Hindlimb muscle (tissue), 1 donor: ENCODE data around the gene NRTN. TPM values are rescaled to one million over a fixed set of nuclear protein-coding genes. Genes with fewer than 3 reads are reported as not detected.

Source experiments
- DNase-seq: peaks from one replicate; pipeline ENCODE4 v3.0.0-alpha.2; 2013
- polyA plus RNA-seq: library from polyadenylated mRNA; unstranded; fragments of 120-200 nt; gene quantifications from one replicate; pipeline ENCODE4 v1.2.1, GENCODE V29; 2013; ENCODE audit not compliant: insufficient read length

The NRTN gene
- polyA plus RNA-seq, 1 donor, result 0.53 TPM

DNA sequence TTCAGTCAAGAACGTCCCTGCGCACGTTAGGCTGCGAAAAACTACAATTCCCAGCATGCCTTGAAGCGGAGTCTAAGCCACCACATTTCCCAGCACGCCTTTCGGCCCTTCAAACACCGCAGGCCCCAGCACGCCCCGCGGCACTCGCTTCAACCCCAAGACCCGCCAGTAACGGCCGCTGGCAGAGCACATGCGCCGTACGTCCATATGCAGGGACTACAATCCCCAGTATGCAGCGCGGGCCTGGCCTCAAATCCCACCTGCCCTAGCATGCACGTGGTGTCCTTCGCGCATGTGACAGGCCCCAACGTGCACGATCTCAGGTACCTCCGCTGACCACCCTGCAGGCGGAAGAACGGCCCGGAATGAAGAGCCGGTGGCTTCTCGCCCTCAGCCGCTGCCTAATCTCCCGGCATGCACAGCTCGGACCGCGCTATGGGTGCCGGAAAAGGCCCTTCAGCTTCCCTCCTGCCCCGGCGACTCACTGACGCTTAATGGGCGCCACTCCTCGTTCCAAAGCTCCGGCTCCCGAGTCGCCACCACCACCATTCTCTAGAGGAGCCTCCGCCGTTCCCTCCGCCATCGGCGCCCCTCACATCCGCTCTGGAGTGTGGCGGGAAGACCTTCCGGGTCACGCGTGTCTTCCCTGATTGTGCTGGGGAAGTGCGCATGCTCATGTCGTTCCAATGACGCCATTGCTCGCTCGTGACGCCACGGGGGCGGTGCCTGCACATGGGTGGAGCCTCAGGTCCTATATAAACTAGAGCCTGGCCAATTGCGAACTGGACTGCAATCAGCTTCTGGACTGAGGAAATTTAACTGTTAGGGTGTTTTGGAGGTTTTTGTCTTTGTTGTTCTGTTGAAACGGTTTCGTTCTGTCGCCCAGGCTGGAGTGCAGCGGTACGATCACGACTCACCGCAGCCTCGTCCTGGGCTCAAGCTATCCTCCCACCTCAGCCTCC is 14.0 kb upstream of the NRTN start, which contains the start of gene DUS3L:
Gene DUS3L (minus strand): TSS at position 605 of the 962 bp plus-strand sequence. CDS start 22 bp downstream, at position 583.
- peak; percentile 96 for DNase-seq

DNA sequence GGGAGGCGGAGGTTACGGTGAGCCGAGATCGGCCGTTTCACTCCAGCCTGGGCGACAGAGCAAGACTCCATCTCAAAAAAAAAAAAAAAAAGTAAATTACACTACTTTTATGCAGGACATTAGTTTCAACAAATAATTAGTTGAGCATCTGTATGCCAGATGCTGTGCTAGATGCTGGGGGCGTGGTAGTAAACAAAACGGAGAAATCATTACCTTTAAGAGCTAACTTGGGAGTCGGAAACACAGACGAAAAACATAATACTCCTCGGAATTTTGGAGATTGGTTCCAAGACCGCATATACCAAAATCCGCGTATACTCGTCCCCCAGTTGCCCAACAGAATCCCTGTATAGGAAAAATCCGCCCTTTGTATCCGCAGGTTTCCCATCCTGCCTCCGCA is 12.6 kb upstream of the NRTN start:
- no peak for DNase-seq

DNA sequence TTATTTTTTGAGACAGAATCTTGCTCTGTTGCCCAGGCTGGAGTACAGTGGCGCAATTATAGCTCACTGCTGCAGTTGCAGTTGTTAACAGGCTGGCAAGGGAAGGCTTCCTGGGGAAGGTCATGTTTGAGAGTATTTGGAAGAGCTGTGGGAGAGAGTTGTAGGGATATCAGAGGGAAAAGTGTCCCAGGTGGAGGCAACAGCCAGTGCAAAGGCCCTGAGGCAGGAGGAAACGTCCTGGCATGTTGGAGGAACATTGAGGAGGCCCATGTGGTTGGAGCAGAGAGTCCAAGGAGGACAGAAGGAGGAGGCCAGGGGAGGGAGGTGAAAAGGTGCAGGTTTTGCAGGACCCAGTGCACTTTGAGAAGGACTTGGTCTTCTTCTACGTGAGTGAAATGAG is 11.7 kb upstream of the NRTN start:
- no peak for DNase-seq

DNA sequence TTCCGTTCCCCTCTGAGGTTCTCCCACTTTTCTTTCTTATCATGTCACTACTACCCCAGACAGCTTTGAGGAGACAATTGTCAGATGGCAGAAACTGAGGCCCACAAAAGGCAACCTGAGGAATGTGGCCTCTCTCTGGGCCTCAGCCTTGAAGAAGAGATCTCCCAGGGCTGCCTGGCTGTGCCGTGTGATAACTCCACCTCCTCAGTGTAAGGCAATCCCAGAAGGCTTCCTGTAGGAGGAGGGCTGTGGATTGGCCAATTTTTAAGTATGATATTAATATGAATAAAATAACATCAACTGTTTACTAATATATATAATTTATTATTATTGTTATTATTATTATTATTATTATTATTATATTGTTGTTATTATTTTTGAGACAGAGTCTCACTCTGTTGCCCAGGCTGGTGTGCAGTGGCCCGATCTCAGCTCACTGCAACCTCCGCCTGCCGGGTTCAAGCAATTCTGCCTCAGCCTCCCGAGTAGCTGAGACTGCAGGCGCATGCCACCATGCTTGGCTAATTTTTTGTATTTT is 9.4 kb upstream of the NRTN start:
- DNase-seq, result no peak

DNA sequence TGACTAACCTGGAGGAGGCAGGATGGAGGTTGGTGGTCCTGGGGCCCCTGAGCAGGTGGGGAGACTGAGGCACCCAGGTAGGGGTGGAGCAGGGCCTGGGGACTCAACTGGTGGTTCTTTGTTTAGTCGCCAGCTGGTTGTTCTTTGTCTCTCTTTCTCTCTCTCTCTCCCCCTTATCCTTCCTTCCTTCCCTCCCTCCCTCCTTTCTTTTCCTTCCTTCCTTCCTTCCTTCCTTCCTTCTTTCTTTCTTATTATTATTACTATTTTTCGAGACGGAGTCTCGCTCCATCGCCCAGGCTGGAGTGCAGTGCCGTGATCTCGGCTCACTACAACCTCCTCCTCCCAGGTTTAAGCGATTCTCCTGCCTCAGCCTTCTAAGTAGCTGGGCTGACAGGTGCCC is 6.6 kb upstream of the NRTN start:
- no peak for DNase-seq

DNA sequence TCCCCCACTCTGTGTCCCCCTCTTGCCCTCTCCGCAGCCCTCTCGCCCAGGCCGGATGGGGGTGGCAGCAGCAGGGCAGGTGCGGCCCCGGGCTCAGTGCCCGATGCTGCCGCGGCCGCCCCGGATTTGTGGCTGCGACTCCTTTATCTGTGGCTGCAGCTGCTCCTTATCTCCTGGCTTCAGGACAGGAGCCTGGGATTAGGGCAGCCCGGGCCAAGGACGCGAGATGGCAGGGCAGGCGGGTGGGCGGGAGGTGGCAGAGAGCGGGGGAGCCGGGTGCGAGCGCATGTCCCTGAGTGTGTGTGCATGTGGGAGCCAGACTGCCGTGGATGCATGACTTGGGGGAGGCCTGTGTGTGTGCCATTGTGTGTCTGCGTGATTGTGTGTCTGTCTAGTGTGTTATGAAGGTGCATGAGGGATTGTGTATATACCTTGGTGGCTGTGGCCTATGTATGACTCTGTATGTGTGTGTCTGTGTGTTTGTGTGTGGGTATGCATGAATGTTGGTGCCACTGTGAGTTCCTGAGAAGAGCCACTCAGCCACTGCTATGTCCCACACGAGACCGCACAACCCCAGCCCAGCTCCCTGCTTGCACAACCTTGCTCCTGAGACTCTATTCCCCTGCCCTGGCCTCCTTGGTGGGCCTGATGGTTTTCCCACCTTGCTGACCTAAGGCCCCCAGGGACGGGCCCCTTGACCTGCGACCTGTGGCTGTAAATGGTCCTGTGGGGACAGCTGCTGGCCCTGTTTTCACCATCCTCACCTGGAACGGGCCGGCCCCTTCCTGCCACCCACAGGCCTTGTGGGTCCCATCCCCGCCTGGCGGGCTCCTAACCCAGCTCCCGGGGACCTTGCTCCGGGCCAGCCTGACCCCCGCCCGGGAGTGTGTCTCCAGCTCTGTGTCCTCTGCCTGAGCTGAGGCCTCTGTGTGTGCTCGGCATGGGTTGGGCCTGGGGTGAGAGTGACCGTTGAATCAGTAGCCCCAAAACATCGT is 5.3 kb upstream of the NRTN start:
- no peak for DNase-seq

DNA sequence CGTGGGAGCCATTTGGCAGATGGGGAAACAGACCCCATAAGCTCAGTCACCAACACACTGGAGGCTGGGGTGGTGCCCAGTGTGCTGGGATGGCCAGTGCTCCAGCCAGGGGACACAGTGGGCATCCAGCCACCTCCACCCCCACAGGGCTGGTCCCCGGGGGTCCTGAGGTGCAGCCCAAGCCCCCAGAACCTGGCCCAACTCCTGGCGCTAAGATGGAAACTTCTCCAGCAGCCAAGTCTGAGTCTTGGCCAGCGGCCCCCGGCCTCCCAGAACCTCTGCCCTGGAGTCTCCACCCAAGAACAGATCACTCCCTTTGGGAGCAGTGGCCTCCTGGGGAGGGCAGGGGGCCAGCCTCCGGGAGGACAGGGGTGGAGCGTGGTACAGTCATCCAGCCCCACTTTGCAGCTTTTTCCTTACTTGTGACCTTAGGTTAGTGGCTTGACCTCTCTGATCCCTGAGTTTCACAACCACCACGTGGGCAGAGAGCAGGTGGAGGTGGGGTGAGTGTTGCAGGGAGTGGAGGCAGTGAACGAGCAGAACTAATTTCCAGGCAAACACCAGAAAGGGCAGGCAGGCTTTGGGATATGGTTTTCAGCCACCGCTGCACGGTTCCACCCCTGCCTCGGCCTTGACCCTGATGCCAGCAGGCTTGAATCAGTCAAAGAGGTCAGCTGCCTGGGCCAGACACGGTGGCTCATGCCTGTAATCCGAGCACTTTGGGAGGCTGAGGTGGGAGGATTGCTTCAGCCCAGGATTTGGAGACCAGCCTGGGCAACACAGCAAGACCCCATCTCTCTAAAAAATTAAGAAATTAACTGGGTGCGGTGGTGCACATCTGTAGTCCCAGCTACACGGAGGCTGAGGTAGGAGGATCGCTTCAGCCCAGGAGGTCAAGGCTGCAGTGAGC is 4.3 kb upstream of the NRTN start:
- no peak for DNase-seq

DNA sequence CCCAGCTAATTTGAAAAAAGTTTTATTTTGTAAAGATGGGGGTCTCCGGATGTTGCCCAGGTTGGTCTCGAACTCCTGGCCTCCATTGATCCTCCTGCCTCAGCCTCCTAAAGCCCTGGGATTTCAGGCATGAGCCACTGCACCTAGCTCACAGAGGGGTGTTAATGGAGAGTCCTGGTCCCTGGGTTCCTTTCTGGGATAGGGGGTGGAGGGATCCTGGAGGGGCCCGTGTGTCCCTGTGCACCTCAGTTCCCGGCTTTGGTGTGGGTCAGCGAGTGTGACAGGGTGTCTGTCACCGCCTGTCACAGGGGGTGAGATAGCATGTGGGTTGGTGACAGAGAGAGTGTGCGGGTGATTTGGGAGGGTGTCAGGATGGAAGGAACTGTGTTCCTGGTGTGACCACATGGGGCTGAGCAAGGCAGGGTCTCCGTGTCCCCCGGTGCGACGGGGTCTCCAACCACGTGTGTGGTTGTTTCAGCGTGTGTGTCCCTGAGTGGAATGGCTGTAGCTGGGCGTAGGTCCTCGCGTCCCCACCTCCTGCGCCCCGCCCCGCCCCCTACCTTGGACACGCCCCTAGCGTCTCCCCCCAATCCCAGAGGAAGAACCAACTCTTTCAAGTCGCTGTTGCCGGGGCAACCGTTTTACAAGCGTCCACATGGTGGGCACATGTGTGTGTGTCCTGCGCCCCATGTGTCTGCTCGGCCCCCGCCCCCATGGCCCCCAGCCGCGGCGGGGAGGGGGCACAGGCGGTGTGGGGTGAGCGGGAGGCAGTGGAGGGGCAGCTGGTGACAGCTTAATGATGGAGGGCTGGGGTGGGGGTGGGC is 2.9 kb upstream of the NRTN start:
- no peak for DNase-seq

DNA sequence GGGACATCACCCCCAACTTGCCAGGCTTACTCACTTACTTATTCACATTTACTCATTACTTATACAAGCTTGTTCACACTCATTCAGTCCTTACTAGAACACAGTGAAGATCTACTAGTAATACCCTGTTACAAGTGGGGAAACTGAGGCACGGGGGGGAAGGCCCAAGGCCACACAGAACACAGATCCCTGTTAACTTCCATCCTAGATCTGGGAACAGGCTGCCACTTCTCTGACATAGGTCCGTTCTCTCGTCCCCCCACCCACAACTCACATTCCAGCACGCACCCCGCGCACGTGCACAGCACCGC is 1.5 kb upstream of the NRTN start:
- DNase-seq, result no peak

DNA sequence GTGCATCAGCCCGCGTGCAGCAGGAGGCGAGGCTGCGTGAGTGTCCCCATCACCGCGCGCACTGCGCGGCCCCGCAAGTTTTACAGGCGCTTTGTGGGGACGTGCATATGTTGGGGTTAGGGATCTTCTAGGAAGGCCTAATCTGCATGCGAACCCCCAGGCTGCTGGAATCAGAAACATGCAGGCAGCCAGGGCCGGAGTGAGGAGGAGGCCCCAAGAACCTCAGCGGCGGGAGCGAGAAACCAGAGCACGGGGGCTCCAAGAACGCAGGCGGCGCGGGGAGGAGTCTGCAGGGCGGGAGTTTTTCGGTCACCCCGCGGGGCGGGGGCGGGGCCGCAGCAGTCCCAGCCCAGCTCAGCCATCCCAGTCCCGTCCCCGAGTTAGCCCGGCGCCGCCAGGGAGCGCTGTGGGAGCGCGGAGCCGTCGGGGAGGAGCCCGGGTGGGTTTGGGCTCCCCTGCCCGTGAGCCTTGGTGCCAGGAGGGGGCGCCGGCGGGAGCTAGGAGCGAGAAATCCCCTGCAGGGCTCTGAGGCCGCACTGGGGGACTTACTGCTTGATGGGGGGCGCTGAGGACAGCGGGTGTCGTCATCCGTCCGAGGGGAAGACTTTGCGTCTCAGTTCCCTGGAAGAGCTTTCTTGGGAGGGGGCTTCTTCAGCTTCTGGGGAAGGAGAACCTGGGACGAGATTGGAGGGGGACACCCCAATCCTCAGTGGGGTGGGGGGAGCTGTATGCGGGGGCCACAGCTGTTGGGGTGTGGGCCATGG is 933 bp upstream of the NRTN start:
- peak; percentile 91 for DNase-seq

DNA sequence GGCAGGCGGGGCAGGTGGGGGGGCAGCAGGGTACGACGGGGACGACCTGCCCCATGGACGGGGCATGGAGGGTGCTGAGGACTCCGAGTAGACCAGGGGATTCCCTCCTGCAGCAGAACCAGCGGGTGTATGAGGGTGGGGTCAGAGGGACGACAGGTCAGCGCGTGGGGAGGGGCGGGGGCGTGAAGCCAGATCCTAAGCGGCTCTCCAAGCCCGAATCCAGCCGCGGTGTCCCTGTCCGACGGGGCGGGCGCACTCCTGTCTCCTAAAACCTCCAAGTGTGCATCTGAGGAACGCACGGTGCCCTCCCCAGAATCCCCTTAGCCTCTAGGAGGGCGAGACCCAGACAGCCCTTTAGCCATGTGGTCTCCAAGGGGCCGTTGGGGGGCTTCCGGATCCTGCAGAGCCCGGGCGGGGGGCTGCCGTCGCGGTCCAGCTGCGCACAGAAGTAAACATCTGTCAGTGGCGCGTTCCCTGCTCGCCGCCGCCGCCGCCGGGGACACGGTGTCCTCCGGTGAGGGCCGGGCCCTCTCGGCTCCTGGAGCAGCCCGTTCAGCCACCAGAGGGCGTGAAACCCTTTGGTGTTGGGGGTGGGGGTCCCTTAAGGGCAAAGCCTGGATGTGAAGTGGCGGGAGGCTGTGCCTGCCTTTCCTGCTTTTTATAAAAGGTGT is 730 bp downstream of the NRTN start:
- DNase-seq, result peak; percentile 54

DNA sequence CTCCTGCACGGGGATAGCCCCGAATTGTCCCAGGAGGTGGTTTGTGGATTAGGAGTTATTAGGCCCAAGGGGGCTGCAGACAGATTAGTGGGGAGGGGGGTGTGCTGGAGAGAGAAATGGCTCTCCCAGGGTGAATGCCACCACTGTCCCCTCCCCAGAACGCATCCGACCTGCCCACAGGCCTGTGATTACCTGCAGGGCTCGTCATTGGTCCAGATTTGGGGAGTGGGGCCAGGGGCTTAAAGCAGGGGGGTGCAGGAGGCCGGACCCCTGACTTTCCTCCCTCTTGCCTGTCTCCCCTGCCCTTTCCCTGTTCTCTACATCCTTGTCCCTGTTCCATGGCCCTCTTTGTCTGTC is 1.2 kb downstream of the NRTN start:
- no peak for DNase-seq

DNA sequence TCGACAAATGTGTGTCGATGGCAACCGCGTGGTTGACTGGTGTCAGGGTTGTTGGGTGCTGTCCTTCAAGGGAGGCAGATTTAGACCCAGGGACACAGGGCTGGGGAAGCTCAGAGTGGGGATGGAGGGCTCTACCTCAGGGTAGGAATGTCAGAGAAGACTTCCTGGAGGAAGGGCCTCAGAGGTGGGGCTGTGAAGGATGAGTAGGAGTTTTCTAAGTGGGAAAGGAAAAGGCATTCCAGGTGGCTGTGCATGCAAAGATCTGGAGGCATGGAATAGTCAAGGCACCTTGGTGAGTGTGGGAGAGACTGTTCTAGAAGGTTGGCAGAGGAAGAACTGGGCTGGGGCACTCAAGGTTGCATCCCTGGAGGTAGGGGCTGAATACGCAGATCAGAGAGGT is 2.0 kb downstream of the NRTN start:
- no peak for DNase-seq

DNA sequence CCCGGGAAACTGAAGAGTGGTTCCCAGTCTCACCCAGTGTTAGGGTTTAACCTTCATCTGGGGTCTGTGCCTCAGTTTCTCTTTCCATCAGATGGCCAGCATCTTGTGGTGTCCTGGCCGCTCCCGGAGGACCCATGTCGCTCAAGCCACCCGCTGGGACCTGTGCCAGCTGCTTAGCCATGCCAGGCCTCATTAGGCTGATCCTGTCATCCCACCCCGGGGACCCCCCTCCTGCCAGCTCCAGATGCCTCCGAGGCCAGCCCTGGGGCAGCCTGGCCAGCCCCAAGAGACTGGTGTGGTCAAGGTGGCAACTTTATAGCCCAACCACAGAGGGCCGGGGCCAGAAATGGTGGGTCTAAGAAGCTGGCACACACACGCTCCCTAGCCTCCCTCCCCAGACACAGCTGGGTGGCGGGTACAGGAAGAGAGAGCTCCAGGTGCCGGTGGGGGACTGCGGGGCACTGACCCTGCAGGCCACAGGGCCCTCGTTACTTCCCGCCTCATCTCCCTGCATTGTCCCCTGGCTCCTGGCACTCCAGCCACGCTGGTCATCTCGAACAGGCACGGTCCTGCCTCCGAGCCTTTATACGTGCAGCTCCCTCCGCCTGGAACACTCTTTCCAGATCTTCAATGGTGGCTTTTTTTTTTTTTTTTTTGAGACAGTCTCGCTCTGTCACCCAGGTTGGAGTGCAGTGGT is 3.4 kb downstream of the NRTN start:
- no peak for DNase-seq

DNA sequence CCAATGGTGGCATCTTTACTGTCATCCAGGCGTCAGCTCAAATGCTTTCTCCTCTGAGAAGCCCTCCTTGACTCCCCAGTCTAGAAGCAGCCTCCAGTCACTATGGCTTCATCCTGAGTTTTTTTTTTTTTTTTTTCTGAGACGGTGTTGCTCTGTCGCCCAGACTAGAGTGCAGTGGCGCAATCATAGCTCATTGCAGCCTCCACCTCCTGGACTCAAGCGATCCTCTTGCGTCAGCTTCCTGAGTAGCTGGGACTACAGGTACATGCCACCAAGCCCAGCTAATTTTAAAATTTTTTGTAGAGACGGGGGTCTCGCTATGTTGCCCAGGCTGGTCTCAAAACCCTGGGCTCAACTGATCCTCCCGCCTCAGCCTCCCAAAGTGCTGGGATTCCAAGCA is 4.2 kb downstream of the NRTN start:
- DNase-seq, result no peak

DNA sequence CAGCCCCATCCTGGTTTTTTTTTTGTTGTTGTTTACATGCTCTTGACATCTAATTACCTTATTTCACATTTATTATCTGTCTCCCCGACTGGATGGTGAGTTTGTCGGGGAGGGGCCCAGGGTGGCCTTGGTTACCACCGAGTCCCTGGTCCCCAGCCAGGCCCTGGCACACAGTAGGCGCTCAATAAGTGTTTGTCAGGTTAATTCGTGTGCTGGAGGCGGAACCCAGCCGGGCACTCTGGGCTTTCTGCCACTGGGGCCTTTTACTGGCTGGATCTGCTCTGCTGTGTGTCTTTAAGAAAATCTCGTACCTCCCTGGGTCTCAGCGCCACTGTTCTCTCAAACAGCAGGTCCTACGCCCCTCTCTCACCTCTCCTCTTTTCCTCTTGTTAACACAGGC is 4.6 kb downstream of the NRTN start:
- no peak for DNase-seq

DNA sequence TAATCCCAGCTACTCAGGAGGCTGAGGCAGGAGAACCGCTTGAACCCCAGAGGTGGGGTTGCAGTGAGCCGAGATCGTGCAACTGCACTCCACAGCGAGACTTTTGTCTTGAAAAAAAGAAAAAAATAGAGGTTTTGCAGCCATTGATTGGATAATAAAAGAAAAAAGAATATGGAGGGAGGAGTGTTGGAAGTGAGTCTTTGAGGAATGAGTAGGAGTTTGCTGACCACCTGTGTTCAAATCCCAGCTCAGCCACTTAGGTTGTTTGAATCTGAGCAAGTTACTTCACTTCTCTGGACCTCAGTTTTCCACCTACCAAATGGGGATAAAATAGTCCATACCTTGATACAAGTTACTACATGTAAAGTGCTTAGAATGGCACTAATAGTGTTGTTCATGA is 6.2 kb downstream of the NRTN start:
- no peak for DNase-seq

DNA sequence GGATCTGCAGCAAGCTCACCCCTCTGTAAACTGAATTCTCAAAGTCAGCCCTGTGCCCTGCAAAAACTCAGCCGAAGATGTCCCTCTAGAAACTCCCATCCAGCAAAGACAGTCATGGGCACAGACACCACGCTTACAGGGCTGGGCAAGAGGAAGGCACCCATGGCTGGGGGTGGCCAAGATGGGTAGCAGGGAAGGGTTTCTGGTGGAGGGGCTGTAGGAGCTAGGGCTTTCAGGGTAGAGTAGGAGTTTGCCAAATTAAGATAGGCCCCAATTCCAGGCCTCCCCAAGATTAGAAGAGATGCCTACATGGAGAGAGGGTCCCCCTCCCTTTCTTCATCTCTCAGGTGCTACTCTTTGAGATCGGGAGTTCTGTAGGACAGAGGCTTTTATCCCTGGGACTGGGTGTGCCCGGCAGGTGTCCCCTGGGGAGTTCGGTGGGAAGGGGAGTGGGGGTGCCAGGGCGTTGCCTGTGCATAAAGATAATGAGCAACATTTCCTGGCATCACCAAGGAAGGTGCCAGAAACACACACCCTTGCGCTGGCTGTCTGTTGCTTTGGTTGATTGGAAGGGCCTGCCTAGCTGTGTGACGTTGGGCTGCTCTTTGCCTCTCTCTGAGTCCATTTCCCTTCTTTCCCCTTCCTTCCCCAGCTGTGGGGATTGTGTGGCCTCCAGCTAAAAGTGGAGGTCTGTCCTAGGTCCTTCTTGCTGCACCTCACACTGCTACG is 9.4 kb downstream of the NRTN start:
- no peak for DNase-seq
